DMS 273 (cell line): ENCODE measurements around the gene LY6G5B.

ENCODE experiments used
- DNase-seq: peaks from one replicate; lab custom pipeline; 2025; ENCODE audit not compliant: unreplicated experiment; lab: John Stamatoyannopoulos, UW

LY6G5B gene

GRCh38 chr6:31713465-31713864, 43.7 kb downstream of the LY6G5B start:
- no peak for DNase-seq

GRCh38 chr6:31713991-31714684, 44.4 kb downstream of the LY6G5B start:
- no peak for DNase-seq

GRCh38 chr6:31715022-31715958, 45.5 kb downstream of the LY6G5B start, which contains the start of gene LY6G6D:
TSS of gene LY6G6D (plus strand) at chr6:31715348. CDS start at chr6:31715356, 8 bp downstream.
- peak; percentile 68 for DNase-seq

- DNase-seq = no peak
Measured at GRCh38 chr6:31717499-31718222, 47.9 kb downstream of the LY6G5B start.

- no peak for DNase-seq
Measured at GRCh38 chr6:31718265-31718664, 48.5 kb downstream of the LY6G5B start.

DNA sequence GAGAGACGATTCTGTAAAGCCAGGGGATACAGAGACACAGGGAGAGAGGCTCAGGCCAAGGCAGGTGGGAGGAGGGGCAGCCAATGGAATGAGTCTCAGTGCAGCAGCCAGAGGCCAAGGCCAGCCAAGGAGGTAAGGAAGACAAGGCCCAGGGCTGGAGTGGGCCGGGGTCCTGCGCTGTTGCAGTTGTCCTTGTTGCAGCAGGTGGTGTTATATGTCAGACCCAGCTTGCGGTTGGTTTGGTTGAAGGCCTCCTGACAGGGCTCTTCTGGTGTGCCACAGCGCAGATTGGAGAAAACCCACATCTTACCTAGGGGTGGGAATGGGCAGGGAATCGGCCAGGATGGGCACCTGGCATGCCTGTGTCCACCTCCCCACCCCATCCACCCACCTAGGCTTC, 49.2 kb downstream of the LY6G5B start:
- no peak for DNase-seq

DNA sequence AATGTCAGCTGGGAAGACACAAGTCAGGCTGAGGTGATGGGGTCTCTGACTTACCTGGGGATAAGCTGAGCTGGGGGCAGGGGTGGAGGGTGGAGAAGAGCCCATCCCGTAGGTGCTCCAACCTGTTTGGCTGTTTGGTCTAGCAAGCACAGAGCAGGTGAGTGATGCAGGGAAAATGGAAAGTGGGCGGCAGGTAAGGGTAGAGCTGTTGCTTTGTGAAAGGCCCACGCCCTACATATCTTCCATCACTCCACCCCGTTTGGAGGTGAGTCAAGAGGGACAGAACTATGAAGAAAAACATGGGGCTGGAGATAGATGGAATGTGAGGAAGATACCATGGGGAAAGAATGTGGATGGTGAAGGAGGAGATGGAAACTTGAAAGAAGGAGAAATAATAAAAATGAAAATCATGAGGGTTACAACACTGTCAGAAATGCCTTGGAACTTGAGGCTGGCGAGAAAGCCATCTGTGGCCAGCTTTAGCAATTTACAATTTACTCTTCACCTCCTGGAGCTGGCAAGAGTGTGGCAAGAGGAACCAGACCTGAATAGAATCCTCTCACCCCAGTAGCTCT, 50.5 kb downstream of the LY6G5B start:
- no peak for DNase-seq

DNA sequence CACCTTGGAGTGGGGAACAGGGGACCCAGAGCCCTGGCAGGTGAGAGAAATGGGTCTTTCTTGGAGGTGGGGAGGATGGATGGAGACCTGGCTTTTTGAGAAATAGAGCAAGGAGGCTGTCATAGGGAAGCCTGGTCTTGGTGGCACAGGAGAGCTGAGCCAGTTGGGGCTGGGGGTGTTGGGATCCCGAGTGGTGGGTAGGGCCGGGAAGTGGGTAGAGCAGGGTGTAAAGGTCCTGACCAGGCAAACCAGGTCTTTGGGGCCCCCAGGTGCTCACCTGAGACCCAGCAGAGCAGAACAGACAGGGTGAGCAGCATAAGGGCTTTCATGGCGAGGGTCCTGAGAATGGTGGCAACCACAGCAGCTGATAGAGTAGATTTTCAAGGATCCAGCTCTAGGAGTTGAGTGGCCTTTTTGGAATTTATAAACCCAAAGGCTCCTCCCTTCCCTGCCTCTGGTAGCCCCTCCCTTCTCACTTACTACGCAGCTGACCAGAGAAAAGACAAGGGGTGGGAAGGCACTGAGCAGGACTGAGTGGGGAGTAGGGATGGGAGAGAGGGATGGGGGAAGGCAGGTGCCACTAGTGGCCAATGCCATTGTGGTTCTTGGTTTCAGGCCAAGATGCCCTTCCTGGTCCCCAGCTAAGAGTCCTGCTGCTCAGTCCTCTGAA, 51.7 kb downstream of the LY6G5B start, which contains the start of gene LY6G6C:
Gene LY6G6C (minus strand): TSS at position 396 of the 670 bp plus-strand sequence. CDS start 67 bp downstream, at position 329.
- no peak for DNase-seq

GRCh38 chr6:31722173-31722572, 52.4 kb downstream of the LY6G5B start:
- DNase-seq = no peak
